OCI-M2 (cell line): ENCODE data around the gene AXIN2.
"Not testable (repeated sequence)": the region's sequence is repeated elsewhere in the genome, so short reads cannot be mapped to it uniquely, and the experiment has no call there.

Experiments
- DNase-seq: peaks from one replicate; lab custom pipeline; 2025; ENCODE audit not compliant: unreplicated experiment; lab: John Stamatoyannopoulos, UW

AXIN2 gene

GRCh38 chr17:65487161-65487560 lies 74.3 kb downstream of the AXIN2 start:
- DNase-seq: no peak

- DNase-seq: no peak
These were observed 75.8 kb downstream of the AXIN2 start for GRCh38 chr17:65485388-65486299.

- not testable (repeated sequence) for DNase-seq
These were observed 77.0 kb downstream of the AXIN2 start for GRCh38 chr17:65484405-65484804.

- no peak for DNase-seq
These were observed 78.0 kb downstream of the AXIN2 start for GRCh38 chr17:65483438-65483837.

- DNase-seq: no peak
These were observed 79.2 kb downstream of the AXIN2 start for GRCh38 chr17:65482201-65482600.

- DNase-seq: no peak
These were observed 82.2 kb downstream of the AXIN2 start for GRCh38 chr17:65479282-65479681.
